Epithelial cell of esophagus (primary cell): Measurements from ENCODE around the gene SMOC2.

Experiments used
- DNase-seq: peaks from one replicate; pipeline ENCODE4 v3.0.0; 2010; ENCODE audit warnings: low read depth
- H3K4me3 ChIP-seq: 2 replicates; pipeline ENCODE4 v1.5.1; 2011; ENCODE audit warnings: mild to moderate bottlenecking, low read length, control low read depth
- CTCF ChIP-seq: IDR thresholded peaks from 2 replicates; pipeline ENCODE4 v1.5.1; 2011; ENCODE audit warnings: low read depth, mild to moderate bottlenecking, low read length, control low read depth, inconsistent platforms; ENCODE audit not compliant: insufficient read depth; ENCODE audit errors: missing control alignments

SMOC2 gene

GRCh38 chr6:168714547-168715260 lies 273.7 kb downstream of the SMOC2 start:
- no peak overlapping the region for H3K4me3 ChIP-seq
- no peak for TF ChIP-seq CTCF
- no peak for DNase-seq

DNA sequence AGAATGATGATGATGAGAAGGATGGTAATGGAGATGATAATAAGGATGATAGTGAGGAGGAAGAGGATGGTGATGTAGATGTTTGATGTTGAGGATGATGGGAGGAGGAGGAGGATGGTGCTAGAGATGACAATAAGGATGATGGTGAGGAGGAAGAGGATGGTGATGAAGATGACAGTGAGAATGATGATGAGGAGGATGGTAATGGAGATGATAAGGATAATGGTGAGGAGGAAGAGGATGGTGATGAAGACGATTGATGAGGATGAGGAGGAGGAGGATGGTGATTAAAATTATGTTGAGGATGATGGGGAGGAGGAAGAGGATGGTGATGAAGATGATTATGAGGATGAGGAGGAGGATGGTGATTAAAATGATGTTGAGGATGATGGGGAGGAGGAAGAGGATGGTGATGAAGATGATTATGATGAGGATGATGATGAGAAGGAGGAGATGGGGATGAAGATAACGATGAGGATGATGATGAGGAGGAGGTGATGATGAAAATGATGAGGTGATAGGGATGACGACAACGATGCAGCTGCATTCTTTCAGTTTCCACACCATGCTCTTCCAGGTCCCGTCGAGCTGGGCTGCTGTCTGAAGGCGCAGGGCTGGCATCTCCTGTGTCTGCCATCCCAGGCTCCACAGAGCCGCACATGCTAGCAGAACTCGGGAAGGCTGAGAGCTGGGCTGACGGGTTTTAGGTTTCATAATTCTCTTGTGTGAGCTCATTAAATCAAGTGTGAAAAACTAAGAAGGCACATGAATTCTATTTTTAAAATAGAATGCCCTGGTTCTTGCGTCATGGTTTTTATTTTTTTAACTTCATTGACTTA lies 274.9 kb downstream of the SMOC2 start:
- no peak overlapping the region for H3K4me3 ChIP-seq
- no peak for DNase-seq
- no peak for TF ChIP-seq CTCF

GRCh38 chr6:168716581-168716980 lies 275.6 kb downstream of the SMOC2 start:
- no peak overlapping the region for H3K4me3 ChIP-seq
- no peak for DNase-seq
- no peak for TF ChIP-seq CTCF

DNA sequence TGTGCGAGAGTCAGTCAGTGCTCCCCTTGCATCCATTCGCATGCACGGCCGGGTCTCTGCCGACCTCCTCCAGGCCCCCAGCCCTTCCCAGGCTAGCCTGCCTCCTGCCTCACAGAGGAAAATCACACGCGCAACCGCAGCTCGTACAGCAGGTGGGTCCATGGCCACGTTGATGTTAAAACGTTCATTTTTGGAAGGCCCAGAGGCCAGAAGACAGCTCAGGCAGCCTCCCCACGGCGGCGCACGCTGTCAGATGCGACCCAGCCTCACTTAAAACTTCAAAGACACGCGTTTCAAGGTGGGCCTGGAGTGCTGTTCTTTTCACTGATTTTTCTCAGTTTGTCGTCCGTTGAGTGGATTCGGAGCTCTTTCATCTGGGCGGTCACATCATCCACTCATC lies 276.5 kb downstream of the SMOC2 start:
- H3K4me3 ChIP-seq: no peak overlapping the region
- no peak for TF ChIP-seq CTCF
- DNase-seq: no peak
